ENCODE results near the gene ALLC. TPM values are rescaled to one million over a fixed set of nuclear protein-coding genes. Genes with fewer than 3 reads are reported as not detected.

The ALLC gene
- total and polyA plus RNA-seq, 4 donors: 0.09 to 1.4 (median 0.74) TPM

DNA sequence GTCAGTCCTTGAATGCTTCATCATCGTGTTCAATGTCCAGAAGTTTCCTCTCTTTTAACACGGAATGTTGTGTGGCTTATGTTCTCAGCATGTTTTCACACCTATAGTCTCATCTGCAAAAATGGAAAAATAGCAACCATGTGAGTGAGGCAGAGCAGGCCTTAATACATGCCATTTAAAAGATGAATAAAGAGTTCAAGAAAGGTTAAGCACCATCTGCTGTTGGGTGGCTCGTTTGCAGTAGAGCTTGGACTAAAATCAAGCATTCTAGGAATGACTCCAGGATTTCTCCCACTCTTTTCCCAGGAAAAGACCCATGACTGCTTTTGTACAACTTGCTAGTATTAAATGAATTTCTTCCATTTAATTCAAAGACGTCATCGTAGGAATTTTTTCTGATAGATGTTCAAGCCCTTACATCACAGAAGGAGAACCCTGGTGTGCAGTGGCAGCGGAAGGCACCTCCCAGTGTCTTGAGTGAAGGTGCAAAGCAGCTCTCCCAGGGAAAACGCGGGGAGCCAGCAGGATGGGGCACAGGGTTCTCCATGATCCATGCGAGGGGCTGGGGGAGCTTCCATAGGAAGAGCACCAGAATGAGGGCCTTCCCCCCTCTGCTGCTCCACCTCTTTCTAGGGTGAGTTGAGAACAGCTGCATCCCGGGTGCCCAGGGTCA, 55.0 kb downstream of the ALLC start:
- Histone ChIP-seq H3K27ac (ENCODE audit: low read depth in 1 of 2, low read length in 2 of 2) (no peak overlapping the region), H3K4me3 (ENCODE audit: low read depth in 1 of 3, low read length in 3 of 3) (no peak overlapping the region), H3K27me3 (ENCODE audit: control insufficient read depth in 4 of 4, insufficient read depth in 4 of 4, low read length in 3 of 4) (no peaks in the 10 kb centered on the region), H3K36me3 (ENCODE audit: control insufficient read depth in 4 of 4, insufficient read depth in 3 of 4, low read depth in 1 of 4, low read length in 3 of 4) (no peaks in the 10 kb centered on the region), H3K4me1 (ENCODE audit: control insufficient read depth in 4 of 4, insufficient read depth in 4 of 4, low read length in 3 of 4) (no peaks in the 10 kb centered on the region), H3K9me3 (ENCODE audit: control insufficient read depth in 4 of 4, low read length in 3 of 4) (no peaks in the 10 kb centered on the region), H3K9ac (ENCODE audit: low read depth in 1 of 2, low read length in 2 of 2) (no peak overlapping the region)
- no peak for DNase-seq (ENCODE audit: low spot score)
- TF ChIP-seq, protein P1, sequence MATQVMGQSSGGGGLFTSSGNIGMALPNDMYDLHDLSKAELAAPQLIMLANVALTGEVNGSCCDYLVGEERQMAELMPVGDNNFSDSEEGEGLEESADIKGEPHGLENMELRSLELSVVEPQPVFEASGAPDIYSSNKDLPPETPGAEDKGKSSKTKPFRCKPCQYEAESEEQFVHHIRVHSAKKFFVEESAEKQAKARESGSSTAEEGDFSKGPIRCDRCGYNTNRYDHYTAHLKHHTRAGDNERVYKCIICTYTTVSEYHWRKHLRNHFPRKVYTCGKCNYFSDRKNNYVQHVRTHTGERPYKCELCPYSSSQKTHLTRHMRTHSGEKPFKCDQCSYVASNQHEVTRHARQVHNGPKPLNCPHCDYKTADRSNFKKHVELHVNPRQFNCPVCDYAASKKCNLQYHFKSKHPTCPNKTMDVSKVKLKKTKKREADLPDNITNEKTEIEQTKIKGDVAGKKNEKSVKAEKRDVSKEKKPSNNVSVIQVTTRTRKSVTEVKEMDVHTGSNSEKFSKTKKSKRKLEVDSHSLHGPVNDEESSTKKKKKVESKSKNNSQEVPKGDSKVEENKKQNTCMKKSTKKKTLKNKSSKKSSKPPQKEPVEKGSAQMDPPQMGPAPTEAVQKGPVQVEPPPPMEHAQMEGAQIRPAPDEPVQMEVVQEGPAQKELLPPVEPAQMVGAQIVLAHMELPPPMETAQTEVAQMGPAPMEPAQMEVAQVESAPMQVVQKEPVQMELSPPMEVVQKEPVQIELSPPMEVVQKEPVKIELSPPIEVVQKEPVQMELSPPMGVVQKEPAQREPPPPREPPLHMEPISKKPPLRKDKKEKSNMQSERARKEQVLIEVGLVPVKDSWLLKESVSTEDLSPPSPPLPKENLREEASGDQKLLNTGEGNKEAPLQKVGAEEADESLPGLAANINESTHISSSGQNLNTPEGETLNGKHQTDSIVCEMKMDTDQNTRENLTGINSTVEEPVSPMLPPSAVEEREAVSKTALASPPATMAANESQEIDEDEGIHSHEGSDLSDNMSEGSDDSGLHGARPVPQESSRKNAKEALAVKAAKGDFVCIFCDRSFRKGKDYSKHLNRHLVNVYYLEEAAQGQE (IDR thresholded peaks at IDR 0.05): peak; percentile 38
- TF ChIP-seq MAX (IDR thresholded peaks at IDR 0.05): no peak
- peak; percentile 54 for TF ChIP-seq NR2F2 (IDR thresholded peaks at IDR 0.05)
- TF ChIP-seq HNF4A (conservative IDR thresholded peaks at IDR 0.05): no peak
- TF ChIP-seq EGR1 (IDR thresholded peaks at IDR 0.05; ENCODE audit: low read depth in 2 of 2): no peak
- WGBS: 73% methylated on average over 10 of the region's 10 CpGs

DNA sequence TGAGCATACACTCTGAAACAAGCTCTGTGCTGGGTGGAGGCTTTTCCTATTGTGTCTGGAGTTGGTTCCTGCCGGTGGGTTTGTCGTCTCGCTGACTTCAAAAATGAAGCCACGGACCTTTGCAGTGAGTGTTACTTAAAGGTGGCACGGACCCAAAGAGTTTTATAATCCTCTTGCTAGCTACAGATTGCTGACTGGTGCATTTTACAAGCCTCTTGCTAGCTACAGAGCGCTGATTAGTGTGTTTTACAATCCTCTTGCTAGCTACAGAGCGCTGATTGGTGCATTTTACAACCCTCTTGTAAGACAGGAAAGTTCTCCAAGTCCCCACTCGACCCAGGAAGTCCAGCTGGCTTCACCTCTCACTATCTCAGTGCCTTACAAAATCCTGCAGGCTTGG, 60.7 kb downstream of the ALLC start:
- DNase-seq (ENCODE audit: low spot score): no peak
- no peak for TF ChIP-seq CTCF (IDR thresholded peaks at IDR 0.05; ENCODE audit: low read depth, low read length, missing input control)
- TF ChIP-seq GABPA (IDR thresholded peaks at IDR 0.05 in 1 of 2, conservative IDR thresholded peaks at IDR 0.05 in 1 of 2): no peak
- TF ChIP-seq JUND (IDR thresholded peaks at IDR 0.05): no peak
- TF ChIP-seq FOXA1 (IDR thresholded peaks at IDR 0.05): no peak
- TF ChIP-seq NR2F2 (IDR thresholded peaks at IDR 0.05): no peak
- TF ChIP-seq SP1 (IDR thresholded peaks at IDR 0.05): no peak
- no peak for TF ChIP-seq RXRA (IDR thresholded peaks at IDR 0.05)
- TF ChIP-seq HNF4G (IDR thresholded peaks at IDR 0.05): no peak
- no peak for TF ChIP-seq YY1 (IDR thresholded peaks at IDR 0.05)
- no peak for TF ChIP-seq HNF4A (conservative IDR thresholded peaks at IDR 0.05)
- TF ChIP-seq, protein P1 (IDR thresholded peaks at IDR 0.05): no peak
- no peak for TF ChIP-seq TAF1 (conservative IDR thresholded peaks at IDR 0.05)
- no peak for TF ChIP-seq FOXA2 (IDR thresholded peaks at IDR 0.05)
- no peak for TF ChIP-seq EGR1 (IDR thresholded peaks at IDR 0.05; ENCODE audit: low read depth in 2 of 2)
- TF ChIP-seq, protein P2, sequence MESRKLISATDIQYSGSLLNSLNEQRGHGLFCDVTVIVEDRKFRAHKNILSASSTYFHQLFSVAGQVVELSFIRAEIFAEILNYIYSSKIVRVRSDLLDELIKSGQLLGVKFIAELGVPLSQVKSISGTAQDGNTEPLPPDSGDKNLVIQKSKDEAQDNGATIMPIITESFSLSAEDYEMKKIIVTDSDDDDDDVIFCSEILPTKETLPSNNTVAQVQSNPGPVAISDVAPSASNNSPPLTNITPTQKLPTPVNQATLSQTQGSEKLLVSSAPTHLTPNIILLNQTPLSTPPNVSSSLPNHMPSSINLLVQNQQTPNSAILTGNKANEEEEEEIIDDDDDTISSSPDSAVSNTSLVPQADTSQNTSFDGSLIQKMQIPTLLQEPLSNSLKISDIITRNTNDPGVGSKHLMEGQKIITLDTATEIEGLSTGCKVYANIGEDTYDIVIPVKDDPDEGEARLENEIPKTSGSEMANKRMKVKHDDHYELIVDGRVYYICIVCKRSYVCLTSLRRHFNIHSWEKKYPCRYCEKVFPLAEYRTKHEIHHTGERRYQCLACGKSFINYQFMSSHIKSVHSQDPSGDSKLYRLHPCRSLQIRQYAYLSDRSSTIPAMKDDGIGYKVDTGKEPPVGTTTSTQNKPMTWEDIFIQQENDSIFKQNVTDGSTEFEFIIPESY (IDR thresholded peaks at IDR 0.05): no peak
- 72% methylated on average over 8 of the region's 8 CpGs for WGBS
- Histone ChIP-seq H3K9me3 (ENCODE audit: control insufficient read depth in 4 of 4, low read length in 3 of 4) (peaks cover 0 to 2% (median 0%) of the 10 kb centered on the region in 4 donors), H3K9ac (ENCODE audit: low read depth in 1 of 2, low read length in 2 of 2) (no peak overlapping the region), H3K4me1 (ENCODE audit: control insufficient read depth in 4 of 4, insufficient read depth in 4 of 4, low read length in 3 of 4) (no peaks in the 10 kb centered on the region), H3K36me3 (ENCODE audit: control insufficient read depth in 4 of 4, insufficient read depth in 3 of 4, low read depth in 1 of 4, low read length in 3 of 4) (no peaks in the 10 kb centered on the region), H3K27me3 (ENCODE audit: control insufficient read depth in 4 of 4, insufficient read depth in 4 of 4, low read length in 3 of 4) (no peaks in the 10 kb centered on the region), H3K27ac (ENCODE audit: low read depth in 1 of 2, low read length in 2 of 2) (no peak overlapping the region), H3K4me3 (ENCODE audit: low read depth in 1 of 3, low read length in 3 of 3) (no peak overlapping the region)

All from liver (tissue), 9 donors.